Neural crest cell (in vitro differentiated cells): ENCODE data around the gene TBC1D2. TPM values are rescaled to one million over a fixed set of nuclear protein-coding genes. Genes with fewer than 3 reads are reported as not detected.

ENCODE experiments used
- DNase-seq: peaks from one replicate; pipeline ENCODE4 v3.0.0; 2021; ENCODE audit warnings: low read depth, mixed read lengths, low spot score
- H3K27ac Mint-ChIP-seq: one replicate; pipeline ENCODE4 v1.8.0; 2021; ENCODE audit warnings: mild to moderate bottlenecking, mixed read lengths; ENCODE audit not compliant: unreplicated experiment
- H3K27me3 Mint-ChIP-seq: 2 replicates; pipeline ENCODE4 v1.8.0; 2021; ENCODE audit warnings: low read depth, mild to moderate bottlenecking, mixed read lengths
- H3K36me3 Mint-ChIP-seq: 2 replicates; pipeline ENCODE4 v1.8.0; 2021; ENCODE audit warnings: low read depth, mild to moderate bottlenecking, mixed read lengths
- H3K4me1 Mint-ChIP-seq: 2 replicates; pipeline ENCODE4 v1.8.0; 2021; ENCODE audit warnings: mixed read lengths
- H3K4me3 Mint-ChIP-seq: one replicate; pipeline ENCODE4 v1.8.0; 2021; ENCODE audit warnings: mild to moderate bottlenecking, mixed read lengths
- H3K9me3 Mint-ChIP-seq: 2 replicates; pipeline ENCODE4 v1.8.0; 2021; ENCODE audit warnings: mixed read lengths
- total RNA-seq: library from RNA; stranded (reverse); gene quantifications from 2 replicates; pipeline ENCODE4 v1.2.1, GENCODE V29; 2021
- TF ChIP-seq, protein P1 (sequence below): fragments of 200-600 bp; sonication (generic); conservative IDR thresholded peaks from 2 replicates; pipeline ENCODE4 v1.5.0; 2021; ENCODE audit warnings: antibody characterized with exemption, mild to moderate bottlenecking

TBC1D2 gene
- total RNA-seq, 1 donor from 2014 or later: 2.4 TPM

DNA sequence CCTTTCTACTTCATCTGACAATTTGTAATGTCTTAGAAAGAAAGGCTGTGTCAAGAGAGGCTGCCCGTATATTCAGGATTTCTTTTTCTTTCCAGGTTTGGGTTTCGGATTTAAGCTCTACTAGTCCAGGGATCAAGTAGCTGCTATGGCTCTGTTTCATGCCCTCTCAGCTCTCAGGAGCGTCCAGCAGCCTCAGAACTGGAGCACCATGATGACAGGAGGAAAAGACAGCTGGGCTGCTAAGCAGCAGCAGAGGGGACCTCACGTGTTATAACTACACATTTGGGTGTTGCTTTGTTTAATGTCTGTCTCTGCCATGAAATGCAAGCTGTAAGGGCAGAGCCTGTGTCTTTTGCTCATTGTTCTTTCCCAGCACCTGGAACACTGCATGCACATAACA is 28.5 kb downstream of the TBC1D2 start:
- H3K9me3 Mint-ChIP-seq: no peaks in the 10 kb centered on the region
- no peak overlapping the region for H3K27ac Mint-ChIP-seq
- no peak for DNase-seq
- no peaks in the 10 kb centered on the region for H3K27me3 Mint-ChIP-seq
- no peak overlapping the region for H3K4me3 Mint-ChIP-seq
- peaks cover 17% of the 10 kb centered on the region for H3K4me1 Mint-ChIP-seq
- TF ChIP-seq, protein P1, sequence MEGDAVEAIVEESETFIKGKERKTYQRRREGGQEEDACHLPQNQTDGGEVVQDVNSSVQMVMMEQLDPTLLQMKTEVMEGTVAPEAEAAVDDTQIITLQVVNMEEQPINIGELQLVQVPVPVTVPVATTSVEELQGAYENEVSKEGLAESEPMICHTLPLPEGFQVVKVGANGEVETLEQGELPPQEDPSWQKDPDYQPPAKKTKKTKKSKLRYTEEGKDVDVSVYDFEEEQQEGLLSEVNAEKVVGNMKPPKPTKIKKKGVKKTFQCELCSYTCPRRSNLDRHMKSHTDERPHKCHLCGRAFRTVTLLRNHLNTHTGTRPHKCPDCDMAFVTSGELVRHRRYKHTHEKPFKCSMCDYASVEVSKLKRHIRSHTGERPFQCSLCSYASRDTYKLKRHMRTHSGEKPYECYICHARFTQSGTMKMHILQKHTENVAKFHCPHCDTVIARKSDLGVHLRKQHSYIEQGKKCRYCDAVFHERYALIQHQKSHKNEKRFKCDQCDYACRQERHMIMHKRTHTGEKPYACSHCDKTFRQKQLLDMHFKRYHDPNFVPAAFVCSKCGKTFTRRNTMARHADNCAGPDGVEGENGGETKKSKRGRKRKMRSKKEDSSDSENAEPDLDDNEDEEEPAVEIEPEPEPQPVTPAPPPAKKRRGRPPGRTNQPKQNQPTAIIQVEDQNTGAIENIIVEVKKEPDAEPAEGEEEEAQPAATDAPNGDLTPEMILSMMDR: no peak
- no peaks in the 10 kb centered on the region for H3K36me3 Mint-ChIP-seq

DNA sequence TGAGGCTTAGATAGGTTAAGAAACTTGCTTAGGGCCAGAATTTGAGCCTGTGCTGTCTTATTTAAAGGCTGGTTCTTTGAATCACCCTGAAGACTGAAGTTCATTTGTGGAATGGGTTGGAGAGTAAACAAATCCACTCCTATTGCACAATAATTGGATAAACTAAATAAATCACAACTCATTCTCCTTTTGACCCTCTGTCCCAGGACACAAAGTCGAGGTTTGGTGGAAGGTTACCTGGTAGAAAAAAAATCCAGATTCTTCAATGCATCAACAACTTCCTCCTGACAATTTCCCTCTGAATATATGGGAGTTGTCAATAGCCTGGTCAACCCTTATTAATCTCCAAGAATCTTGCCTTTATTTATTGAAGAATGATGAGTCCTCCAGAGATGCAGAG is 28.9 kb downstream of the TBC1D2 start:
- TF ChIP-seq, protein P1: no peak
- no peaks in the 10 kb centered on the region for H3K36me3 Mint-ChIP-seq
- no peaks in the 10 kb centered on the region for H3K9me3 Mint-ChIP-seq
- no peaks in the 10 kb centered on the region for H3K27me3 Mint-ChIP-seq
- no peak overlapping the region for H3K27ac Mint-ChIP-seq
- H3K4me3 Mint-ChIP-seq: no peak overlapping the region
- DNase-seq: no peak
- peaks cover 17% of the 10 kb centered on the region for H3K4me1 Mint-ChIP-seq

DNA sequence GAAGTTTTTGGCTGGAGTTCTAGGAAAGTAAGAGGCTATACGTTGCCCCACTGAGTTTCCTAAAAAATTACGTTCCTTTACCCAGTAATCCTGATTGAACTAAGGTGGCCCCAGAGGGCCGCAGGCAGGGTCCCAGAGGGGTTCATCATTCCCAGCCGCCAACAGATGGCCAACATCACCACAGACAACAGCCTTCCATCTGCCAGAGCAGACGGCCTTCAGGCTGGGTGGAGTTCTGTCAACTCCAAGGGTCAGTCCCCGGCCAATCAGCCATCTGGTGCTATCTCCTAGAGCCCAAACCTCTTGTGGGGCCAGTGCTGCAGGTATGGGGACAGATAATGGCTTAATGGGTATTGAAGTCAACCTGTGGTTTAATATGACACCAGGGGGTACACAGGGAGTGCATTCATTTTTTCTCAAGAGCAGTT is 30.4 kb downstream of the TBC1D2 start:
- no peaks in the 10 kb centered on the region for H3K9me3 Mint-ChIP-seq
- TF ChIP-seq, protein P1: no peak
- no peak overlapping the region for H3K4me3 Mint-ChIP-seq
- no peak for DNase-seq
- no peaks in the 10 kb centered on the region for H3K27me3 Mint-ChIP-seq
- H3K27ac Mint-ChIP-seq: no peak overlapping the region
- no peaks in the 10 kb centered on the region for H3K36me3 Mint-ChIP-seq
- peaks cover 17% of the 10 kb centered on the region for H3K4me1 Mint-ChIP-seq

DNA sequence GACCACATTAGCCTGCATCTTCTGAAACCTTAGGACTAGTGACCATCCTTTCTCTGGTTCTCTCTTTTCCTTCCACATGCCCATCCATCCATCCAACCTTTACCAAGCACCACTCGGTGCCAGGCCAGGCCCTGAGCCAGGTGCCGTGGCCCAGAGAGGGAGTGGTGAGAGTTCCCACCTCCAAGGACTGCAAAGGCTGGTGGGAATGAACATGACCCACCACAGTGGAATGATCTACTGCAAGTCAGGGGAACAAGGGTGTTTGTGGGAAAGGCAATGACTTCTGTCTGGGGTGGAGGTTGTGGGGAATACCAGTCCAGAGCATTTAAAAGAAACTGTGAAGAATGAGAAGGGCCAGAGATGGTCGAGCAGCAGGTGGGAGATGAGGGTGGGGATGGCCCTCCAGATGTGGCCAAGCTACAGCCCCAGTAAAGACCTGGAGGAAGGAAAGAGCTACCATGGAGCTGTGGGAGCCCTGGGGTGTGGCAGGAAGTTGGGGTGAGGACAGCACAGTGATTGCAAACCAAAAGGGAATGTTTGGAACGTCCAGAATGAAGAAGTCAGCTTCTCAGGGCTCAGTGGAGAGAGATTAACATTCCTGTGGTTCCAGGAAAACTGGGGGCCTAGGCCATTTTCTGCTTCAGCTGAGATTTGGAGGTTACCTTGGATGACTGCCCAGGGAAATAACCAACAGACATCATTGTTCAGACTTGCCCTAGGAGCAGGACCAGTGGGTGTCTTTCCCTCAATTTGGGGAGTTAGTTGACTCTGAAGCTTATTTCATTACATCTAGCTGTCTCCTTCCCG is 32.4 kb downstream of the TBC1D2 start:
- Mint-ChIP-seq H3K27me3 (no peaks in the 10 kb centered on the region), H3K9me3 (no peaks in the 10 kb centered on the region), H3K27ac (peak overlapping the region; percentile 70), H3K4me3 (no peak overlapping the region), H3K4me1 (peaks cover 23% of the 10 kb centered on the region), H3K36me3 (no peaks in the 10 kb centered on the region)
- TF ChIP-seq, protein P1: no peak
- no peak for DNase-seq

DNA sequence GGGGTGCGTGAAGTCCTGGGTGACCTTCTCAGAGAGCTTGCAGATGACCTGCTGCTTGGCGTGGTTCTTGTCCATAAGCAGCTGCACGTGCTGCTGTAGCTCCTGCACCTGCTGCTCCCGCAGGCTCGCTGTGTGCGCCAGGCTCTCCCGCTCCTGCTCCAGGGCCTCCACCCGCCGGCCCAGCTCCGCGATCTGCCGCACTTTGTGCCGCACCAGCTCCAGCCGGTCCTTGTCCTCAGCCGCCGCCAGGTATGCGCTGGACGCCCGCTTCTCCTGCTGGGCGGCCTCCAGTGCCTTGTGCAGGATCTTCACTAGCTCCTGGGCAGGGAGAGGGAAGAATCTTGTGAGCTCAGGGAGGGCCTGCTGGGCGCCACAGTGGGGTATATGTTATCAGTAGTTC is 34.5 kb downstream of the TBC1D2 start:
- H3K27me3 Mint-ChIP-seq: no peaks in the 10 kb centered on the region
- peaks cover 16% of the 10 kb centered on the region for H3K4me1 Mint-ChIP-seq
- no peaks in the 10 kb centered on the region for H3K9me3 Mint-ChIP-seq
- no peak for DNase-seq
- TF ChIP-seq, protein P1: no peak
- no peaks in the 10 kb centered on the region for H3K36me3 Mint-ChIP-seq
- no peak overlapping the region for H3K27ac Mint-ChIP-seq
- H3K4me3 Mint-ChIP-seq: no peak overlapping the region
